Motor neuron (in vitro differentiated cells): ENCODE data around the gene RECQL5. TPM values are rescaled to one million over a fixed set of nuclear protein-coding genes. Genes with fewer than 3 reads are reported as not detected.

Experiments used
- ATAC-seq, 8 experiments: fragments of 200-7000 bp; cut with Tn5 transposase; replicated peaks in 6 of 8; 2 replicates each; pipeline ENCODE4 v1.8.0; 2021; ENCODE audit warnings: mild to moderate bottlenecking in 8 of 8, moderate library complexity in 8 of 8
- H3K27ac ChIP-seq, 2 donors: fragments of 250-450 bp; sonication (Bioruptor Pico); 2 replicates each; pipeline ENCODE4 v1.9.0; 2021; ENCODE audit warnings: antibody characterized with exemption in 2 of 2, mild to moderate bottlenecking in 2 of 2, moderate library complexity in 1 of 2
- H3K4me1 ChIP-seq, 2 donors: fragments of 250-450 bp; sonication (Bioruptor Pico); replicated peaks in 1 of 2; 2 replicates each; pipeline ENCODE4 v1.6.1; 2021; ENCODE audit warnings: antibody characterized with exemption in 2 of 2, mild to moderate bottlenecking in 2 of 2, moderate library complexity in 1 of 2
- H3K4me3 ChIP-seq, 5 donors: fragments of 250-450 bp; sonication (Bioruptor Pico); 2 replicates each; pipeline ENCODE4 v1.9.0; 2021; ENCODE audit warnings: antibody characterized with exemption in 5 of 5, mild to moderate bottlenecking in 5 of 5, moderate library complexity in 4 of 5
- WGBS, 10 experiments: fragments of 450-650 bp; shearing (Covaris generic); methylation state at CpG; one replicate each; pipeline ENCODE4 v1.0.0; 2022; 5-methylcytosine and 5-hydroxymethylcytosine counted together
- in situ Hi-C, 9 experiments: fragments of 400-800 bp; cut with MboI; loops; one replicate each; pipeline ENCODE4 v1.15.0; 2021; ENCODE audit warnings: low sequenced_read_pairs in 9 of 9, low pct_unique_long_range_greater_than_20kb in 2 of 9; ENCODE audit not compliant: unreplicated experiment in 9 of 9
- total RNA-seq, 8 experiments: library from RNA; unstranded; fragments of 300-600 nt; gene quantifications; 2 replicates each; pipeline versions ENCODE4 v1.2.3 to v1.2.4, GENCODE V29; 2022

The RECQL5 gene
- total RNA-seq, 8 experiments from 2014 or later, result 12.6 to 58.3 (median 22.8) TPM

- Histone ChIP-seq H3K4me1 (peaks cover 19% of the 10 kb centered on the region in 2 donors), H3K27ac (no peak overlapping the region), H3K4me3 (no peak overlapping the region)
- no peak for ATAC-seq
- 50 to 100% (median 93%) methylated on average over 1 to 3 of the region's 20 CpGs; no CpG with 5 or more reads in 3 of the 10 experiments for WGBS, 10 experiments
- in situ Hi-C loops, result no loop called here
Measured at GRCh38 chr17:75634754-75635609, 32.0 kb downstream of the RECQL5 start.

GRCh38 chr17:75634376-75634740 is 32.6 kb downstream of the RECQL5 start:
- H3K27ac ChIP-seq, result no peak overlapping the region
- no peak overlapping the region for H3K4me3 ChIP-seq
- peaks cover 19% of the 10 kb centered on the region in 2 donors for H3K4me1 ChIP-seq
- in situ Hi-C loops, result no loop called here
- 47 to 88% (median 49%) methylated on average over 2 to 5 of the region's 9 CpGs; no CpG with 5 or more reads in 7 of the 10 experiments for WGBS, 10 experiments
- ATAC-seq, result no peak

- Histone ChIP-seq H3K4me3 (no peak overlapping the region), H3K27ac (no peak overlapping the region), H3K4me1 (peaks cover 19% of the 10 kb centered on the region in 2 donors)
- ATAC-seq, result peak; percentile 62 to 93 (median 72)
- 18 to 75% methylated on average over 2 to 7 of the region's 27 CpGs; no CpG with 5 or more reads in 8 of the 10 experiments for WGBS, 10 experiments
- in situ Hi-C loops, result no loop called here
Measured at GRCh38 chr17:75633486-75634375, 33.2 kb downstream of the RECQL5 start.

GRCh38 chr17:75632863-75633485 is 34.0 kb downstream of the RECQL5 start, which contains the start of gene SMIM5:
TSS of gene SMIM5 (plus strand) at chr17:75633434. CDS start at chr17:75640202, 6,768 bp downstream.
- Histone ChIP-seq H3K27ac (no peak within 1 kb of the TSS), H3K4me3 (no peak within 1 kb of the TSS), H3K4me1 (peaks cover 19% of the 10 kb centered on the region in 2 donors)
- in situ Hi-C loops, result no loop called here
- 0 to 60% (median 3%) methylated on average over 1 to 11 of the region's 19 CpGs; no CpG with 5 or more reads in 3 of the 10 experiments for WGBS, 10 experiments
- ATAC-seq, result peak; percentile 71 to 82 (median 77)

GRCh38 chr17:75632428-75632827 is 34.5 kb downstream of the RECQL5 start:
- H3K4me3 ChIP-seq, result no peak overlapping the region
- in situ Hi-C loops, result no loop called here
- no peak for ATAC-seq
- H3K27ac ChIP-seq, result no peak overlapping the region
- 0 to 87% (median 56%) methylated on average over 1 to 9 of the region's 12 CpGs; no CpG with 5 or more reads in 5 of the 10 experiments for whole genome bisulfite sequencing, 10 experiments
- H3K4me1 ChIP-seq, result peaks cover 19% of the 10 kb centered on the region in 2 donors

GRCh38 chr17:75631353-75631752 is 35.6 kb downstream of the RECQL5 start:
- no peak for ATAC-seq
- H3K4me1 ChIP-seq, result peaks cover 19% of the 10 kb centered on the region in 2 donors
- in situ Hi-C loops, result no loop called here
- no peak overlapping the region for H3K27ac ChIP-seq
- 100% methylated on average over 2 of the region's 27 CpGs; no CpG with 5 or more reads in 9 of the 10 experiments for WGBS, 10 experiments
- H3K4me3 ChIP-seq, result no peak overlapping the region

- H3K4me1 ChIP-seq, result peaks cover 19% of the 10 kb centered on the region in 2 donors
- no peak for ATAC-seq
- in situ Hi-C loops, result no loop called here
- 60 to 100% (median 98%) methylated on average over 1 to 9 of the region's 26 CpGs; no CpG with 5 or more reads in 7 of the 10 experiments for WGBS, 10 experiments
- H3K27ac ChIP-seq, result no peak overlapping the region
- H3K4me3 ChIP-seq, result no peak overlapping the region
Measured at GRCh38 chr17:75630071-75630917, 36.7 kb downstream of the RECQL5 start.

GRCh38 chr17:75629157-75629556 is 37.8 kb downstream of the RECQL5 start:
- 60 to 91% methylated on average over 2 to 9 of the region's 14 CpGs; no CpG with 5 or more reads in 8 of the 10 experiments for WGBS, 10 experiments
- Histone ChIP-seq H3K4me3 (no peak overlapping the region), H3K4me1 (peaks cover 10 to 13% of the 10 kb centered on the region in 2 donors), H3K27ac (no peak overlapping the region)
- ATAC-seq, result no peak
- in situ Hi-C loops, result no loop called here

GRCh38 chr17:75628425-75628824 is 38.5 kb downstream of the RECQL5 start:
- no peak for ATAC-seq
- in situ Hi-C loops, result no loop called here
- no peak overlapping the region for H3K27ac ChIP-seq
- peaks cover 5 to 7% of the 10 kb centered on the region in 2 donors for H3K4me1 ChIP-seq
- WGBS, 10 experiments, result 80 to 100% methylated on average over 1 of the region's 6 CpGs; no CpG with 5 or more reads in 8 of the 10 experiments
- H3K4me3 ChIP-seq, result no peak overlapping the region

GRCh38 chr17:75627094-75627493 is 39.9 kb downstream of the RECQL5 start:
- no peak overlapping the region for H3K4me3 ChIP-seq
- no peak for ATAC-seq
- H3K4me1 ChIP-seq, result peaks cover 6 to 8% of the 10 kb centered on the region in 2 donors
- in situ Hi-C loops, result no loop called here
- H3K27ac ChIP-seq, result no peak overlapping the region
- WGBS, 10 experiments, result 81 to 100% (median 90%) methylated on average over 3 to 6 of the region's 10 CpGs; no CpG with 5 or more reads in 6 of the 10 experiments

- Histone ChIP-seq H3K4me3 (no peak overlapping the region), H3K4me1 (peaks cover 11% of the 10 kb centered on the region in 2 donors), H3K27ac (no peak overlapping the region)
- ATAC-seq, result peak in 2 of 8 experiments; percentile 6 to 27
- in situ Hi-C loops, result no loop called here
- WGBS, 10 experiments, result 62 to 100% (median 80%) methylated on average over 1 to 2 of the region's 11 CpGs; no CpG with 5 or more reads in 6 of the 10 experiments
Measured at GRCh38 chr17:75626496-75627038, 40.4 kb downstream of the RECQL5 start.
